Liver (tissue), 3 donors: ENCODE measurements around the gene RNF112.

Experiments used
- FOXA1 ChIP-seq: IDR thresholded peaks from 2 replicates; pipeline ENCODE4 v1.6.1; 2016; ENCODE audit warnings: antibody characterized with exemption
- GABPA ChIP-seq, 2 donors: IDR thresholded peaks in 1 of 2; conservative IDR thresholded peaks in 1 of 2; 2 replicates each; pipeline ENCODE4 v1.6.1; 2016; ENCODE audit warnings: antibody characterized with exemption in 2 of 2, mild to moderate bottlenecking in 1 of 2, moderate library complexity in 1 of 2
- HNF4A ChIP-seq, 2 donors: conservative IDR thresholded peaks; 2 replicates each; pipeline ENCODE4 v1.6.1; 2016; ENCODE audit warnings: antibody characterized with exemption in 2 of 2, mild to moderate bottlenecking in 2 of 2
- HNF4G ChIP-seq: IDR thresholded peaks from 2 replicates; pipeline ENCODE4 v1.6.1; 2016; ENCODE audit warnings: antibody characterized with exemption
- SP1 ChIP-seq: IDR thresholded peaks from 2 replicates; pipeline ENCODE4 v1.6.1; 2018; ENCODE audit warnings: antibody characterized with exemption, mild to moderate bottlenecking
- TF ChIP-seq, protein P1 (sequence below): fragments of 150-350 bp; IDR thresholded peaks from 2 replicates; pipeline ENCODE4 v1.5.1; 2017; ENCODE audit warnings: improper control_type of control experiment, low read depth, low read length; ENCODE audit not compliant: missing input control
- donor health status: healthy.
- donor health status: healthy.

DNA sequence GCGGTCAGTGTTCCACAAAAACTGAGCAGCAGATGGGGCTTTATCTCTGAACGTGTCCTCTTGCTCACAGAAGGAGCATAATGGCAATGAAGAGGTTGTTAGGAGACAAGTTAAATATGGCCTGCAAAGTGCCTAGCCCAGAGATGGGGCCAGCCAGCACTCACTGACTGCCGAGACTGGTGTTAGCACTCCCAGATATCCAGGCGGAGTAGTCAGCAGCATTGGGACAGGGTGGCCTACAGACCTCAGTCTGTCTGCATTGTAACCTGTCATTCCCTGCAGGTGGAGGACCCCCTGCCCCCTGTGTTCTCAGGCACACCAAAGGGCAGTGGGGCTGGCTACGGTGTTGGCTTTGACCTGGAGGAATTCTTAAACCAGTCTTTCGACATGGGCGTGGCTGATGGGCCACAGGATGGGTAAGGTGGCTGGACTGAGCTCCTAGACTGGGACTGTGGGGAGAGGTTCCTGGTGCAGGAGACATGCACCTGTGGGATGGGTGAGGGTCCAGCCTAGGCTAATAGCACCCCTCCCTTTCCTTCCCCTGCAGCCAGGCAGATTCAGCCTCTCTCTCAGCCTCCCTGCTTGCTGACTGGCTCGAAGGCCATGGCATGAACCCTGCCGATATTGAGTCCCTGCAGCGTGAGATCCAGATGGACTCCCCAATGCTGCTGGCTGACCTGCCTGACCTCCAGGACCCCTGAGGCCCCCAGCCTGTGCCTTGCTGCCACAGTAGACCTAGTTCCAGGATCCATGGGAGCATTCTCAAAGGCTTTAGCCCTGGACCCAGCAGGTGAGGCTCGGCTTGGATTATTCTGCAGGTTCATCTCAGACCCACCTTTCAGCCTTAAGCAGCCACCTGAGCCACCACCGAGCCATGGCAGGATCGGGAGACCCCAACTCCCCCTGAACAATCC lies 28.2 kb upstream of the RNF112 start:
- TF ChIP-seq FOXA1 = no peak
- TF ChIP-seq, protein P1, sequence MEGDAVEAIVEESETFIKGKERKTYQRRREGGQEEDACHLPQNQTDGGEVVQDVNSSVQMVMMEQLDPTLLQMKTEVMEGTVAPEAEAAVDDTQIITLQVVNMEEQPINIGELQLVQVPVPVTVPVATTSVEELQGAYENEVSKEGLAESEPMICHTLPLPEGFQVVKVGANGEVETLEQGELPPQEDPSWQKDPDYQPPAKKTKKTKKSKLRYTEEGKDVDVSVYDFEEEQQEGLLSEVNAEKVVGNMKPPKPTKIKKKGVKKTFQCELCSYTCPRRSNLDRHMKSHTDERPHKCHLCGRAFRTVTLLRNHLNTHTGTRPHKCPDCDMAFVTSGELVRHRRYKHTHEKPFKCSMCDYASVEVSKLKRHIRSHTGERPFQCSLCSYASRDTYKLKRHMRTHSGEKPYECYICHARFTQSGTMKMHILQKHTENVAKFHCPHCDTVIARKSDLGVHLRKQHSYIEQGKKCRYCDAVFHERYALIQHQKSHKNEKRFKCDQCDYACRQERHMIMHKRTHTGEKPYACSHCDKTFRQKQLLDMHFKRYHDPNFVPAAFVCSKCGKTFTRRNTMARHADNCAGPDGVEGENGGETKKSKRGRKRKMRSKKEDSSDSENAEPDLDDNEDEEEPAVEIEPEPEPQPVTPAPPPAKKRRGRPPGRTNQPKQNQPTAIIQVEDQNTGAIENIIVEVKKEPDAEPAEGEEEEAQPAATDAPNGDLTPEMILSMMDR = no peak
- no peak for TF ChIP-seq GABPA (IDR thresholded peaks at IDR 0.05 in 1 of 2, conservative IDR thresholded peaks at IDR 0.05 in 1 of 2)
- no peak for TF ChIP-seq HNF4A (conservative IDR thresholded peaks at IDR 0.05)
- TF ChIP-seq SP1 = no peak
- TF ChIP-seq HNF4G = no peak
